HG03378 (cell line): ENCODE data around the gene ODR4.
"Not testable (repeated sequence)": the region's sequence is repeated elsewhere in the genome, so short reads cannot be mapped to it uniquely, and the experiment has no call there.

Experiments used
- ATAC-seq: cut with Tn5 transposase; IDR thresholded peaks from one replicate; pipeline ENCODE4 v1.9.1; 2021; ENCODE audit warnings: mild to moderate bottlenecking, moderate library complexity; ENCODE audit not compliant: unreplicated experiment

Gene ODR4

GRCh38 chr1:186375152-186375928 is at the start of gene ODR4, which contains the start of gene TPR:
ODR4 (plus strand) TSS chr1:186375838; CDS start chr1:186379786, 3,948 bp downstream.
TPR (minus strand) TSS chr1:186375253; CDS start chr1:186375028, 225 bp downstream.
- ATAC-seq, result peak; percentile 91

- no peak for ATAC-seq
These were observed 49.6 kb upstream of the ODR4 start for GRCh38 chr1:186326009-186326408.

DNA sequence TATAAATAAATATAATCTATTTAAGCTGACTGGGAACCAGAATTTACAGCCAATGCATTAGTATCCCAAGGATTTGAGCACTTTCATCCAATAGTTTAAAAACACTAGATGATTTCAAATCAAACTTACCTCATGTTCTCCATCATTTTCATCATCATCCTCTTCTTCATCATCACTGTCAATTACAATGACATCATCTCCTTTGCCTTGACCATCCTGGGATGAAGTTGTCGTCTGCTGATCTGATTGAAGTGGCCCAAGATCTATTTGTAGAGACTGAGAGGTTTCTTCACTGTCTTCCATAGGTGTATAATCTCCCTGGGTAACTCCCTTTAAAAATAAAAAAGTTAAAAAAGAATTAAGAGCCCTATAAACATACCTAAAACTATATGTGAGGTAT is 48.3 kb upstream of the ODR4 start:
- no peak for ATAC-seq

DNA sequence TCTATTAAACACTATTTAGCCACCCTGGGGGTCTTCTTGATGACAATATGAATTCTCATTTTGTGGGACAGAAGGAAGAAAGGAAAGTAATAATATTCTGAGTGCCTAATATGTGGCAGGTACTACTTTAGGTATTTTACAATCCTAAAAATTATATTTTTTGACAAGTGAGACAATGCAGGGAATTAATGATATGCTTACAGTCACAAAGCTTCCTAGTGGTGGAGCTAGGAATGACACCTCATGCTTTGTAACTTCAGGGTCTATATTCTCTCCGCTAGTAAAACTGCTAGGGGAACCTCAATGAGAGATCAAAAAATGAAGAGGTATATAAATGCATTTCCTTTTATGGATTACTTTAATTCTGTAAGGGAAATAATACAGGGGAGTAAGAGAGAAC is 44.9 kb upstream of the ODR4 start:
- ATAC-seq, result no peak

DNA sequence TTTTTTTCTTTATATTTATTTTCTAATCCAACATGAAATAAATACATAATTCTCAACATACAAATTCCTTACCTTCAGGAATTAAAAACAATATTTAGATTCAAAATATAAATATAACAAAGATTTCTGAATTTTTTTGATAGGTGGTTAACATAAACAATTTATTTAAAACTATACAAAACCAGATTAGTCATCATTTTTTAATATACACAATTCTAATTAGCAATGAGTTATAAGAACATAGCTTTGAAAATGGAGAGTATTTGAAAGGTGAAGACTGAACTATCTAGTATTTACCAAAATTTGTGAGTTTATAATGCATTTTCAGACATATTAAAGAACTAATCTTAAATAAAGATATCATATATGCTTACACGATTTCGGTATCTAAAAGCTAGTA is 38.1 kb upstream of the ODR4 start:
- no peak for ATAC-seq

DNA sequence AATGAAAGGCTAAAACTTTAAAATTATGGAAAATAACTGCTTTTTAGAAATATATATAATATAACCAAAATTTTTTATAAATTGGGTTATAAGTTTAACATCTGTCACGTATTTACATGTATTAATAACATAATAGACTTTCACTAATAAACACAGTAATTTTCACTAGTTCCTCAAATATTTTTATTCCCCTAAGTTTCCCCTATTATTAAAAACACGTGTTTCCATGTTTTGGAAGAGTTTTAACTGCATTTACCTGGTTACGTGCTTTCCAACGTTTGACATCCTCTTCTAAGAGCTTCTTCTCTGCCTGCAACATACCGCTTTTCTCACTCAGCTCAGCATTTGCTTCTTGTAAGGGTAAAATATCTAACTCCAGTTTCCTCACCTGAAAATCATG is 34.9 kb upstream of the ODR4 start:
- no peak for ATAC-seq

- not testable (repeated sequence) for ATAC-seq
These were observed 27.6 kb upstream of the ODR4 start for GRCh38 chr1:186347837-186348691.

DNA sequence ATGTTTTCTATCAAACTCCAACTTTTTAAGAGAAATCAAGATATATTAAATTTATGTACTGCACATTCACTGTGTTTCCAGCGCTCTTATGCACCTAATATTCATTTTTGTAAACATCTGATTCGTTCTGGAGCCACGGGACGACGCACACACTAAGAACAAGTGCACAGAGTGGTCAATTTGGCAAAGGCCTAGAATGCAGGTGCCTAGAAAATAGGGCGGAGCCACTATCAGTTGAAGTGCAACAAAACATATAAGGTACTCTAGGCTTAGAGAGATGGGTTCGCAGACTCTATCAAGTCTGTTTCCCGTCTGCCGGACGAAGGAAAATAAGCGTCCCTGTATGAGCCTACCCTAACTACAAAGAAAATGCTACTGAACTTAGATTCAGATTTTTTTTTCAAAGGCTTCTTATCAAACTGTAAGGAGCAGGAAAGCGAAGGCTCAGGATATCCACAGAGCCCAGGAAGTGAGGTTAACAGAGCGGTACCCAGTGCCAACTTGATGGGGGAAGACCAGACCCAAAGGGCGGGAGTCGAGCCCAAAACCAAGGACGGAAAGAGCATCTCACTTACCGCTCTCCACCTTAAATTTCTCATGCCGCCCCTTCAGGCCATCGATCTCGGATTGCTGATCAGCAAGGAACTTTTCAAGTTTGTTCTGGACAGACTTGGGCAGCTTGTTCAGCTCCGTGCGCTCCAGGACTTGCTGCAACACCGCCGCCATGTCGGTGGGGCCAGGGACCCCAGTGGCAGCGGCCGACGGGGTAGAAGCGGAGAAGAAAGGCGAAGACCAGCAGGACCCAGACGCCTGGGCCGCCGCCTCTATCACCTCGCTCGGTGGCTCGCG is 1.1 kb upstream of the ODR4 start:
- ATAC-seq, result peak; percentile 38

DNA sequence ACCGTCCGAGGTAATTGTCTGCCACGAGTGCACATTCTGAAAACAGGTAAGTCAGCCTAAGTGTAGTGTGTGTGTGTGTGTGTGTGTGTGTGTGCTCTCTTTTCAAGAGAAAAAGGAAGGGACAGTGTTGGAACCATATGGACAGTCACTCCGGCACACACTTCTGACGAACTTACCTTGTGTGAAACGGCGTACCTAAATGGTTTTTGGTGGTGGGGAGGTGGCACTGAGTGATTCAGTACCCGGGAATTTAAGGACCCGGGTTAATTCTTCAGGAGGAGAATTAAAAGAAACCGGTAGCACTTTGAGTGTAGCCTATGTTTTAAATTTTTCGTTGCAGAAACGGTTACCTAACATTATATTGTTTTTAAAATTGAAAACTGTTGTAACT is 286 bp downstream of the ODR4 start:
- no peak for ATAC-seq

DNA sequence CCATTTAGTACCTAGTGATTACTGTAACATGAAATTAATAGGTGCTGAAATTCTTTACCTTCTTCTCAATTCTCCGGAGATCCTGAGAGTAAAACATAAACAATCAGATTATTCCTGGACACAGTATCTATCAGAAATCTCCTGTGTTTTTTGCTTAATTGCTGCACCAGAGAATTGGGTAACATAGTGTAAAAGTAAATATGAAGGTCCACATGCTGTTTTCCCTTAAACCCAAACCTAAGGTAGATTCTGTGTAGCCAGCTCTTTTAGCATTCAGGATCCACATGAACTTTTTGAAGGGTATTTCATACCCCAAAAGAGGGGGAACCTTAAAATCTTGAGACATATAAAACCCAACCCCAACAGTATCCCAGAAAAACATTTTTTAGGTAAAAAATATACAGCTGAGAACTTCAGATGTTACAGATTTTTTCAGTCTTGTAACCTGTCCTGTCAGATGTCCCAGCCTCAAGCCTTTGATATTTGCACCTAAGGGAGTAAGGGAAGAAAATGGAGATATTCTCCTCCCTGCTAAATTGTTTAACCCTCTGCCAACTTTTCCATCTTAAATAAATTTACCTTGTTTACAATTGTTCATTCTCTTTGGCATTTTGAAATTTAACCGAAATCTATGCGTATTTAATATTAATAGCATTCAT is 11.2 kb downstream of the ODR4 start:
- ATAC-seq, result no peak

DNA sequence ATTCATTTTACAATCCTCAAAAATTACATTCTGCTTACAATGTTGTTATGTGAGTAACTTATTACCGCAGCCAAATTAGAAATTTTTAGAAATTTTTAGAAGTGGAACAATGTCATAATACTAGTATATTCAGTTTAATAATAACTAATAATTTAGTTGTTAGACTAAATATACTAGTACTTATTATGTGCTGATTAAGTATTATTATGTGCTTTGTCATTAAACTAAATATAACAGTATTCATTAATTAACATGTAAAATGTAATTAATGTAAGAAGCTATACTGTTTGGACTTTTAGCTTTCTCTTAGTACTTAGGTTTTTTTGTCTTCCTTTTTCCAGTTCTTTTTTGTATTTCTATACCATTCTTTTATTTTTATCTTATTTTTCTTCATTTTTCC is 15.3 kb downstream of the ODR4 start:
- ATAC-seq, result no peak

GRCh38 chr1:186391841-186392240 is 16.2 kb downstream of the ODR4 start:
- ATAC-seq, result no peak

DNA sequence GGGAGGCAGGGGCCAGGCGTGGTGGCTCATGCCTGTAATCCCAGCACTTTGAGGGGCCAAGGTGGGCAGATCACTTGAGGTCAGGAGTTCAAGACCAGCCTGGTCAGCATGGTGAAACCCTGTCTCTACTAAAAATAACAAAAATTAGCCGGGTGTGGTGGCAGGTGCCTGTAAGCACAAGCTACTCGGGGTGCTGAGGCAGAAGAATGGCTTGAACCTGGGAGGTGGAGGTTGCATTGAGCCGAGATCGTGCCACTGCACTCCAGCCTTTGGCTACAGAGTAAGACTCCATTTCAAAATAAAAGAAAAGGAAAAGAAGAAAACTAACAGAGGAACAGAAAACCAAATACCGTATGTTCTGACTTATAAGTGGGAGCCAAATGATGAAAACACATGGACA is 17.1 kb downstream of the ODR4 start:
- not testable (repeated sequence) for ATAC-seq

DNA sequence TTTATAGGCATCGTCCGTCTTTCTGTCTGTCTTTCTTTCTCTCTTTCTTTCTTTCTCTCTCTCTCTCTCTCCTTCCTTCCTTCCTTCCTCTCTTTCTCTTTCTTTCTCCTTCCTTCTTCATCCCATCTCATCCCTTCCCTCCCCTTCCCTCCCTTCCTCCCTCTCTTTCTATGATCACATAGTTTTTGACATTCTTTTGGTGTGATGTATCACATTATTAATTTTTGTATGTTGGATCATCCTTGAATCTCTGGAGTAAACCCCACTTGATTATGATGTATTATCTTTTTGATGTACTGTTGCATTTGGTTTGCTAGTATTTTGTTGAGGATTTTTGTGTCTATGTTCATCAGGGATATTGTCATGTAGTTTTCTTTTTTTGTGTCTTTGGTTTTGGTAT is 25.8 kb downstream of the ODR4 start:
- not testable (repeated sequence) for ATAC-seq

GRCh38 chr1:186403632-186404031 is 28.0 kb downstream of the ODR4 start:
- ATAC-seq, result no peak

DNA sequence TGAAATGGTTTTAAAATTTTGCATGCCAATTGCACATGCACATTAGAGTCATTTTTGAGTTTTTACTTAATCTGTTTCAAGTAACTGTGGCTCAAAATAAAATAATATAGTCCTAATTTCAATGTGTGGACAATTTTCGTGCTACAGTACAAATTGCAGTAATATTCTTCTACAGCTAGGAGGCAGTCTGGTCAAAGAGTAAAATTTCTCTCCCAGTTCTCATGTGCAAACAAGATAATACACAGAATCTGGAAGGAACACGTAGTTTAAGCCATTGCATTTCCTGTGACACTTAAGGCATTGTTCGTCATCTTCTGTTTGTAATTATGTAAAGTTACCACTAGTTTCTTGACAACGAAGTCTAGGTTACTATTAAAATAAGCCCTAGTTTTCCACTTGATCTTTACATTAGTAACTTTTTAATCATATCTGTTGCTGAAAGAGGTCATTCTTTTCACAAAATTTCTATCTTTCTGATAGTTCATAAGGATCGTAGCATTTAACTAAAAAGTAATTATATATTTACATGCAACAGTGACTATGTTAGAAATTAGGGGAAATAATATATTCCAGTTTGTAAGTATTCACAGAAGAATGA is 28.9 kb downstream of the ODR4 start:
- peak; percentile 63 for ATAC-seq

- no peak for ATAC-seq
These were observed 33.5 kb downstream of the ODR4 start for GRCh38 chr1:186409091-186409490.

- no peak for ATAC-seq
These were observed 37.7 kb downstream of the ODR4 start for GRCh38 chr1:186413319-186413718.

GRCh38 chr1:186418503-186418902 is 42.9 kb downstream of the ODR4 start:
- no peak for ATAC-seq

DNA sequence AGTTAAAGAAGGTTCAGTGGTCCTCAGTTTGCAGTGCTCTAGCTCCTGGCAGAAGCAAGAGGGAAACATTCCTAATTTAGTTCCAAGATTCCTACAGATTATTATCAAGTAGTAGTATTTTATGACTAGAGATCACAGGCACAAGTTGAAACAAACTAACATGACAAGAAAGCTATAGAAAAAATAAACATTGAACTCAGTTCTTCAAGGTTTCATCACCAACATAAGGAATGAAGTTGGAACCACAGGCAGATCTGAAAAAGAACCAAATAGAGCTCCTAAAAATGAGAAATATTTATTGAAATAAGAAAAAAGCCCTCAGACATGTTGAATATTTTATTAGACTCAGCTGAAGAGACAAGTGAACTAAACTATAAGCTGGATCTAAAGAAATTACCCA is 44.7 kb downstream of the ODR4 start:
- ATAC-seq, result no peak
